GM19328 (cell line): ENCODE data around the gene KIAA2012.
"Not testable (repeated sequence)": the region's sequence is repeated elsewhere in the genome, so short reads cannot be mapped to it uniquely, and the experiment has no call there.

Source experiments
- ATAC-seq: cut with Tn5 transposase; IDR thresholded peaks from one replicate; pipeline ENCODE4 v1.9.1; 2021; ENCODE audit warnings: mild to moderate bottlenecking, moderate library complexity; ENCODE audit not compliant: unreplicated experiment

KIAA2012 gene

GRCh38 chr2:202114291-202114690 lies 41.2 kb downstream of the KIAA2012 start:
- no peak for ATAC-seq

- ATAC-seq: no peak
These were observed 41.7 kb downstream of the KIAA2012 start for GRCh38 chr2:202114795-202115194.

- no peak for ATAC-seq
These were observed 42.5 kb downstream of the KIAA2012 start for GRCh38 chr2:202115479-202115971.

GRCh38 chr2:202116691-202117090 lies 43.6 kb downstream of the KIAA2012 start:
- no peak for ATAC-seq

- ATAC-seq: no peak
These were observed 45.1 kb downstream of the KIAA2012 start for GRCh38 chr2:202118168-202118567.

- ATAC-seq: no peak
These were observed 47.8 kb downstream of the KIAA2012 start for GRCh38 chr2:202120828-202121227.

GRCh38 chr2:202121532-202122162 lies 48.6 kb downstream of the KIAA2012 start:
- no peak for ATAC-seq

GRCh38 chr2:202122163-202122540 lies 49.1 kb downstream of the KIAA2012 start:
- no peak for ATAC-seq

- no peak for ATAC-seq
These were observed 50.1 kb downstream of the KIAA2012 start for GRCh38 chr2:202122980-202123720.

GRCh38 chr2:202124286-202124685 lies 51.2 kb downstream of the KIAA2012 start:
- no peak for ATAC-seq

GRCh38 chr2:202127687-202128331 lies 54.8 kb downstream of the KIAA2012 start:
- ATAC-seq: no peak

- ATAC-seq: no peak
These were observed 56.8 kb downstream of the KIAA2012 start for GRCh38 chr2:202129841-202130240.

- no peak for ATAC-seq
These were observed 60.3 kb downstream of the KIAA2012 start for GRCh38 chr2:202133200-202133908.

GRCh38 chr2:202133909-202134265 lies 60.8 kb downstream of the KIAA2012 start:
- ATAC-seq: no peak

- no peak for ATAC-seq
These were observed 62.2 kb downstream of the KIAA2012 start for GRCh38 chr2:202135091-202135874.

- not testable (repeated sequence) for ATAC-seq
These were observed 63.0 kb downstream of the KIAA2012 start for GRCh38 chr2:202136039-202136438.

GRCh38 chr2:202136526-202136925 lies 63.5 kb downstream of the KIAA2012 start:
- ATAC-seq: no peak

- ATAC-seq: no peak
These were observed 67.6 kb downstream of the KIAA2012 start for GRCh38 chr2:202140522-202141252.

GRCh38 chr2:202141329-202141947 lies 68.4 kb downstream of the KIAA2012 start:
- no peak for ATAC-seq
